ENCODE data around the gene CPXM1. TPM values are rescaled to one million over a fixed set of nuclear protein-coding genes. Genes with fewer than 3 reads are reported as not detected.
A peak's percentile ranks its signal among the peaks of the same experiment; 100 is the strongest.

CPXM1 gene
- total and polyA plus RNA-seq, 8 donors = 0.50 to 16.2 (median 1.2) TPM; not detected in 3

GRCh38 chr20:2846698-2847097 is 46.3 kb upstream of the CPXM1 start:
- Histone ChIP-seq H3K36me3 (peaks cover 3 to 15% (median 9%) of the 10 kb centered on the region in 4 donors), H3K9me3 (no peaks in the 10 kb centered on the region), H3K4me1 (peaks cover 5 to 8% (median 6%) of the 10 kb centered on the region in 4 donors), H3K4me3 (no peak overlapping the region), H3K27me3 (no peaks in the 10 kb centered on the region), H3K27ac (no peak overlapping the region)
- TF ChIP-seq POLR2AphosphoS5 (IDR thresholded peaks at IDR 0.05) (no peak), EP300 (IDR thresholded peaks at IDR 0.05) (no peak), POLR2A (IDR thresholded peaks at IDR 0.05) (no peak)
- TF ChIP-seq, protein P1, sequence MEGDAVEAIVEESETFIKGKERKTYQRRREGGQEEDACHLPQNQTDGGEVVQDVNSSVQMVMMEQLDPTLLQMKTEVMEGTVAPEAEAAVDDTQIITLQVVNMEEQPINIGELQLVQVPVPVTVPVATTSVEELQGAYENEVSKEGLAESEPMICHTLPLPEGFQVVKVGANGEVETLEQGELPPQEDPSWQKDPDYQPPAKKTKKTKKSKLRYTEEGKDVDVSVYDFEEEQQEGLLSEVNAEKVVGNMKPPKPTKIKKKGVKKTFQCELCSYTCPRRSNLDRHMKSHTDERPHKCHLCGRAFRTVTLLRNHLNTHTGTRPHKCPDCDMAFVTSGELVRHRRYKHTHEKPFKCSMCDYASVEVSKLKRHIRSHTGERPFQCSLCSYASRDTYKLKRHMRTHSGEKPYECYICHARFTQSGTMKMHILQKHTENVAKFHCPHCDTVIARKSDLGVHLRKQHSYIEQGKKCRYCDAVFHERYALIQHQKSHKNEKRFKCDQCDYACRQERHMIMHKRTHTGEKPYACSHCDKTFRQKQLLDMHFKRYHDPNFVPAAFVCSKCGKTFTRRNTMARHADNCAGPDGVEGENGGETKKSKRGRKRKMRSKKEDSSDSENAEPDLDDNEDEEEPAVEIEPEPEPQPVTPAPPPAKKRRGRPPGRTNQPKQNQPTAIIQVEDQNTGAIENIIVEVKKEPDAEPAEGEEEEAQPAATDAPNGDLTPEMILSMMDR (IDR thresholded peaks at IDR 0.05) = no peak
- DNase-seq = no peak
- WGBS, 5 donors = 70 to 91% (median 87%) methylated on average over 5 of the region's 5 CpGs
- intact Hi-C loops (cut with DNase I; ENCODE audit: low total_unique reads) = no loop called here

GRCh38 chr20:2845607-2846006 is 45.2 kb upstream of the CPXM1 start:
- 70 to 88% (median 85%) methylated on average over 2 of the region's 2 CpGs for WGBS, 5 donors
- DNase-seq = no peak
- Histone ChIP-seq H3K4me1 (peaks cover 10 to 15% (median 14%) of the 10 kb centered on the region in 4 donors), H3K4me3 (no peak overlapping the region), H3K36me3 (peaks cover 3 to 15% (median 9%) of the 10 kb centered on the region in 4 donors), H3K27me3 (no peaks in the 10 kb centered on the region), H3K27ac (no peak overlapping the region), H3K9me3 (no peaks in the 10 kb centered on the region)
- intact Hi-C loops (cut with DNase I; ENCODE audit: low total_unique reads) = no loop called here
- no peak for TF ChIP-seq POLR2A (IDR thresholded peaks at IDR 0.05)

DNA sequence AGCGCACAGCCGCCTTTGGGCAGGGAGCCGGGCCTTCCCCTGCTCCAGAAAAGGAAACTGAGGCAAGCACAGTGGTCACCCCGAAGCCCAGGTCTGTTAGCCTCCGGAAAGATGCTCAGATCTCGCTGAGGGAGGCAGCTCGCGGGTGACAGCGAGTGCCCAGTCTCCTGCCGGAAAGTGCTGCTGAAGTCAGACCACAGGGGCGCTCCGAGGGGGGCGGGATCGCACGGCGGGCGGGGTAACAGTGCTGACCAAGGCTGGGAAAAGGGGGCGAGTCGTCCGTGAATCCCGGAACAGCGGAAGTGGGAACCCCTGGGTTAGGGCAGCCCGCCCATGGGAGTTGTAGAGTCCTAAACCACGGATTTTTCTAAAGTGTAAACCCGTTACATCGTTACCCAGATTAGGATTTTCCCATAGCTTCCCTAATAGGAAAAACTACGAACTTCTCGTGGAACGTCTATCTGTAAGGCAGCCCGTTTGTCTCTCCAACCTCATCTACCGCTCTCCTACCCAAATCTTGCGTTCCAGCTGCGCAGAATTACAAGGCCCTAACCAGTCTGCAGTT is 40.6 kb upstream of the CPXM1 start:
- 5 to 8% (median 5%) methylated on average over 24 to 33 of the region's 33 CpGs for WGBS, 5 donors
- peak overlapping the region; percentile 77 to 97 (median 88) for H3K4me3 ChIP-seq
- H3K27me3 ChIP-seq = no peaks in the 10 kb centered on the region
- peaks cover 21 to 30% (median 28%) of the 10 kb centered on the region in 4 donors for H3K4me1 ChIP-seq
- H3K36me3 ChIP-seq = peaks cover 0 to 26% (median 24%) of the 10 kb centered on the region in 4 donors
- H3K27ac ChIP-seq = peak overlapping the region; percentile 87 to 95 (median 93)
- intact Hi-C loops (cut with DNase I; ENCODE audit: low total_unique reads) = no loop called here
- DNase-seq = peak; percentile 35 to 86
- TF ChIP-seq POLR2A (IDR thresholded peaks at IDR 0.05) (no peak), POLR2AphosphoS5 (IDR thresholded peaks at IDR 0.05) (peak in 1 of 3 donors; percentile 7)
- H3K9me3 ChIP-seq = no peaks in the 10 kb centered on the region

DNA sequence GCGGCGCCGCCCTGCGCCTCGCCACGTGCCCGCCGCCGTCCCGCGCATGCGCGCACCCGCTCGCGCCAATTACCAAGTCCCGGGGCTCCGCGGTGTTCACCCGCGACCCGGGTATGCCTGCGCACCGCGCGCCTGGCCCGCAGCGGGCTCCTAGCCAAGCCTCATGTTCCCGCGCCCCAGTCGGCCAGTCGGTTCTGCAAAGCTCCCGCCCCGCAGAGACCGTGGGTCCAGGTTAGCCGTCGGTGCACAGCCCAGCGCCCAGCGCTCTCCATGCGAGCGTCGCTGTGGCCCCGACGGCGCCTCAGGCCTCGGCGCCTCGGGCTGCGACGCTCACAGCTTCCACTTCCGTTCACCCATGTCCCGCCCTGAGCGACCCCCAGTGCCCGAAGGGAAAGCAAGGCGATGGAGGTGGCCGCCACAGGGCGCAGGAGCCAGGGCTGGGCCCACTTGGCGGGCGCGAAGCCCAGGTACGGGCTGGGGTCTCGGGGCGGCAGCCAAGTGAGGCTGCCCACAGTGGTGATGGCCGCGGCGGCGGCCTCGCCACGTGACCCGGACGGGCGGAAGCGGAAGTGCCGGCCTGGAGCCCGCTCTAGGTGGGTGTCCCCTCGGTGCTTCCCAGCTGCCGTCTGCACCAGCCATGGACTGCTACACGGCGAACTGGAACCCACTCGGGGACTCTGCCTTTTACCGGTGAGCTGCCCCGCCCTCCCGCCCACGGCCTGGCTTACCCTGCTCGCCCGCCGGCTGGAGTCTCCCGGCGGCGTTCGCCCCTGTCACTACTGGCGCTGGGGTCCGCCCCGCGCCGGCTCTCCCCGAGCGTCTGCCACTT is 39.9 kb upstream of the CPXM1 start, which contains the start of the genes PCED1A and VPS16:
Gene PCED1A, minus strand, starts transcription at position 518 of the 829 bp plus-strand sequence. CDS start 743 bp downstream, outside the sequence.
Gene VPS16, plus strand, starts transcription at position 608 of the 829 bp plus-strand sequence. Its CDS starts 30 bp downstream, at position 638.
- H3K4me1 ChIP-seq = peaks cover 21 to 30% (median 28%) of the 10 kb centered on the region in 4 donors
- peak within 1 kb of the TSS; percentile 77 to 97 (median 88) for H3K4me3 ChIP-seq
- H3K36me3 ChIP-seq = peaks cover 0 to 33% (median 30%) of the 10 kb centered on the region in 4 donors
- DNase-seq = peak; percentile 89 to 97
- 1 to 12% (median 2%) methylated on average over 23 to 98 of the region's 98 CpGs for WGBS, 5 donors
- TF ChIP-seq POLR2A (IDR thresholded peaks at IDR 0.05) (no peak), EP300 (IDR thresholded peaks at IDR 0.05) (no peak), POLR2AphosphoS5 (IDR thresholded peaks at IDR 0.05) (peak; percentile 51 to 91 (median 75))
- intact Hi-C loops (cut with DNase I; ENCODE audit: low total_unique reads) = no loop called here
- peak within 1 kb of the TSS; percentile 87 to 95 (median 93) for H3K27ac ChIP-seq
- no peaks in the 10 kb centered on the region for H3K9me3 ChIP-seq
- no peaks in the 10 kb centered on the region for H3K27me3 ChIP-seq

DNA sequence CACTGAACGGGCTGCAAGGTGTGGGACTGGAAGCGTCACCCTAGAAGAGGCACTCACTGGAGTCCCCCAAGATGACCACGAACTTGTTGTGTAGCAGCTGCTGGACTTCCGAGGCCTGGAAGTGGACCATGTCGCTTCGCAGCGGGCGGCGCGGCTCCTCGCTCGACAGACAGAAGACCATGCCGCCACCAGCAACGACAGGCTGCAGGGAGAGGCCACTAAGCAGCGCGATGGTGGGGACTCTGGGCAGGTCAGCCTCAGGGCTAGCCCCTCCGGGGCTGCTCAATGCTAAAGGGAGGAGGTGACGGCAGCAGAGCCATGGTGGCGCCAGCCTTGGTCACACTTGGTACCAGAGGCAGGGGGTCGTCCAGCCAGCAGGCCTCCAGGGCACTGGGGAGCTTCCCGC is 39.3 kb upstream of the CPXM1 start:
- Histone ChIP-seq H3K27ac (peak overlapping the region; percentile 87 to 95 (median 93)), H3K9me3 (no peaks in the 10 kb centered on the region), H3K4me1 (peaks cover 21 to 30% (median 28%) of the 10 kb centered on the region in 4 donors), H3K4me3 (peak overlapping the region; percentile 77 to 97 (median 88)), H3K27me3 (no peaks in the 10 kb centered on the region), H3K36me3 (peaks cover 0 to 39% (median 34%) of the 10 kb centered on the region in 4 donors)
- no peak for DNase-seq
- TF ChIP-seq POLR2A (IDR thresholded peaks at IDR 0.05) = no peak
- no peak for TF ChIP-seq POLR2AphosphoS5 (IDR thresholded peaks at IDR 0.05)
- TF ChIP-seq, protein P1 (IDR thresholded peaks at IDR 0.05) = no peak
- WGBS, 5 donors = 83 to 90% (median 85%) methylated on average over 16 to 21 of the region's 21 CpGs
- intact Hi-C loops (cut with DNase I; ENCODE audit: low total_unique reads) = no loop called here

Measured in stomach (tissue), 9 donors.